ENCODE measurements around the gene ART5. TPM values are rescaled to one million over a fixed set of nuclear protein-coding genes. Genes with fewer than 3 reads are reported as not detected.
A peak's percentile ranks its signal among the peaks of the same experiment; 100 is the strongest.

Gene ART5
- polyA plus RNA-seq, 1 experiment: 0.22 TPM

GRCh38 chr11:3613998-3614741 is 27.6 kb downstream of the ART5 start:
- Histone ChIP-seq H3K4me3 (ENCODE audit: low read depth, low read length) (no peak overlapping the region), H3K27ac (ENCODE audit: low read depth, low read length) (no peak overlapping the region), H3K9me3 (ENCODE audit: control insufficient read depth, insufficient read depth, low read length) (peaks cover 8% of the 10 kb centered on the region; the same call in 1 of the 2 replicates), H3K27me3 (ENCODE audit: control insufficient read depth, insufficient read depth, low read length) (no peaks in the 10 kb centered on the region)
- DNase-seq (ENCODE audit: low read depth, low spot score): no peak
- POLR2A ChIA-PET: no interaction called here
- CTCF ChIA-PET: no interaction called here
- TF ChIP-seq, protein P1, sequence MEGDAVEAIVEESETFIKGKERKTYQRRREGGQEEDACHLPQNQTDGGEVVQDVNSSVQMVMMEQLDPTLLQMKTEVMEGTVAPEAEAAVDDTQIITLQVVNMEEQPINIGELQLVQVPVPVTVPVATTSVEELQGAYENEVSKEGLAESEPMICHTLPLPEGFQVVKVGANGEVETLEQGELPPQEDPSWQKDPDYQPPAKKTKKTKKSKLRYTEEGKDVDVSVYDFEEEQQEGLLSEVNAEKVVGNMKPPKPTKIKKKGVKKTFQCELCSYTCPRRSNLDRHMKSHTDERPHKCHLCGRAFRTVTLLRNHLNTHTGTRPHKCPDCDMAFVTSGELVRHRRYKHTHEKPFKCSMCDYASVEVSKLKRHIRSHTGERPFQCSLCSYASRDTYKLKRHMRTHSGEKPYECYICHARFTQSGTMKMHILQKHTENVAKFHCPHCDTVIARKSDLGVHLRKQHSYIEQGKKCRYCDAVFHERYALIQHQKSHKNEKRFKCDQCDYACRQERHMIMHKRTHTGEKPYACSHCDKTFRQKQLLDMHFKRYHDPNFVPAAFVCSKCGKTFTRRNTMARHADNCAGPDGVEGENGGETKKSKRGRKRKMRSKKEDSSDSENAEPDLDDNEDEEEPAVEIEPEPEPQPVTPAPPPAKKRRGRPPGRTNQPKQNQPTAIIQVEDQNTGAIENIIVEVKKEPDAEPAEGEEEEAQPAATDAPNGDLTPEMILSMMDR (IDR thresholded peaks at IDR 0.05; ENCODE audit: low read depth, low read length): no peak

GRCh38 chr11:3611976-3612678 is 29.7 kb downstream of the ART5 start:
- H3K4me3 ChIP-seq (ENCODE audit: low read depth, low read length): no peak overlapping the region

DNA sequence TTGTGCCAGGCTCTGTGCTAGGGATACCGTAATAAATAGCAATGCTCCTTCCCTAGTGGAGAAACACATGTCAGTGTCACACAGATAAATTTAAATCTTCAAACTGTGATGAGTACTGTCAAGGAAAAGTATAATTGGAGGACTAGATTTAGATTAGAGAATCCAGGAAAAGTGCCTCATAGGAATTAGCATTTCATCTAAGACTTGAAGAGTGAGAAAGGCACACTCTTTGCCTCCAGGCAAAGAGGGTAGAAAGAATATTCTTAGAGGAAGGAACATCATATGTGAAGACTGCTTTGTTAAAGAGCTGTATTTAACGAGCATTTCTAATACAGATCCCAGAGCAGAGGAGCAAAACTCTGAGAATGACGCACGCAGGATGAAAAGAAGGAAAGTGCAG is 30.9 kb downstream of the ART5 start:
- no peak overlapping the region for H3K4me3 ChIP-seq (ENCODE audit: low read depth, low read length)
- ChIA-PET POLR2A (no interaction called here), CTCF (interaction anchor here (1.0 to 1.4 kb wide), 3 partner anchors 17 to 239 kb away, joined by 3 read pairs; no protein-coding TSS in a partner anchor)
- H3K27ac ChIP-seq (ENCODE audit: low read depth, low read length): no peak overlapping the region
- DNase-seq (ENCODE audit: low read depth, low spot score): no peak
- H3K27me3 ChIP-seq (ENCODE audit: control insufficient read depth, insufficient read depth, low read length): peaks cover 2% of the 10 kb centered on the region
- H3K9me3 ChIP-seq (ENCODE audit: control insufficient read depth, insufficient read depth, low read length): no peaks in the 10 kb centered on the region
- TF ChIP-seq, protein P1 (IDR thresholded peaks at IDR 0.05; ENCODE audit: low read depth, low read length): no peak

More at GRCh38 chr11:3611976-3612678, 29.7 kb downstream of the ART5 start:
- POLR2A ChIA-PET: no interaction called here
- H3K27ac ChIP-seq (ENCODE audit: low read depth, low read length): no peak overlapping the region
- no peak for DNase-seq (ENCODE audit: low read depth, low spot score)
- TF ChIP-seq, protein P1 (IDR thresholded peaks at IDR 0.05; ENCODE audit: low read depth, low read length): no peak
- CTCF ChIA-PET: no interaction called here
- peaks cover 6% of the 10 kb centered on the region; the same call in 1 of the 2 replicates for H3K9me3 ChIP-seq (ENCODE audit: control insufficient read depth, insufficient read depth, low read length)
- peaks cover 2% of the 10 kb centered on the region for H3K27me3 ChIP-seq (ENCODE audit: control insufficient read depth, insufficient read depth, low read length)

- DNase-seq (ENCODE audit: low read depth, low spot score): no peak
- H3K9me3 ChIP-seq (ENCODE audit: control insufficient read depth, insufficient read depth, low read length): no peaks in the 10 kb centered on the region
- TF ChIP-seq, protein P1 (IDR thresholded peaks at IDR 0.05; ENCODE audit: low read depth, low read length): peak; percentile 97
- POLR2A ChIA-PET: no interaction called here
- H3K4me3 ChIP-seq (ENCODE audit: low read depth, low read length): no peak overlapping the region
- H3K27me3 ChIP-seq (ENCODE audit: control insufficient read depth, insufficient read depth, low read length): peaks cover 7% of the 10 kb centered on the region
- CTCF ChIA-PET: interaction anchor here (0.6 to 2.2 kb wide), 16 partner anchors 10 to 261 kb away, joined by 3 to 6 read pairs (median 4); no protein-coding TSS in a partner anchor
- no peak overlapping the region for H3K27ac ChIP-seq (ENCODE audit: low read depth, low read length)
These were observed 32.2 kb downstream of the ART5 start for GRCh38 chr11:3609416-3610265.

Measured in AG04450 (cell line).